ENCODE data around the gene CISH.

The CISH gene

GRCh38 chr3:50577348-50577747, 34.2 kb downstream of the CISH start:
- DNase-seq (ENCODE audit: extremely low spot score) = no peak
- TF ChIP-seq CTCF (IDR thresholded peaks at IDR 0.05; ENCODE audit: control extremely low read depth, extremely low read depth, low read depth, missing control alignments) = no peak
- ChIA-PET CTCF (interaction anchor here (5.6 to 16.2 kb wide), 2 partner anchors 10 to 38 kb away, joined by 34 to 419 read pairs; partner anchors contain the start of genes CISH and MAPKAPK3), POLR2A (no interaction called here)

- POLR2A ChIA-PET = no interaction called here
- CTCF ChIA-PET = interaction anchor here (5.6 to 16.2 kb wide), 2 partner anchors 12 to 40 kb away, joined by 34 to 419 read pairs; partner anchors contain the start of genes CISH and MAPKAPK3
- DNase-seq (ENCODE audit: extremely low spot score) = no peak
- TF ChIP-seq CTCF (IDR thresholded peaks at IDR 0.05; ENCODE audit: control extremely low read depth, extremely low read depth, low read depth, missing control alignments) = no peak
These were observed 36.2 kb downstream of the CISH start for GRCh38 chr3:50575372-50575771.

GRCh38 chr3:50574444-50574831, 37.1 kb downstream of the CISH start:
- ChIA-PET CTCF (interaction anchor here (5.6 to 16.2 kb wide), 2 partner anchors 13 to 41 kb away, joined by 34 to 419 read pairs; partner anchors contain the start of genes CISH and MAPKAPK3), POLR2A (no interaction called here)
- no peak for TF ChIP-seq CTCF (IDR thresholded peaks at IDR 0.05; ENCODE audit: control extremely low read depth, extremely low read depth, low read depth, missing control alignments)
- no peak for DNase-seq (ENCODE audit: extremely low spot score)

GRCh38 chr3:50573566-50574443, 37.8 kb downstream of the CISH start:
- TF ChIP-seq CTCF (IDR thresholded peaks at IDR 0.05; ENCODE audit: control extremely low read depth, extremely low read depth, low read depth, missing control alignments) = no peak
- ChIA-PET POLR2A (no interaction called here), CTCF (interaction anchor here (1.2 to 16.2 kb wide), 7 partner anchors 9 to 224 kb away, joined by 3 to 419 read pairs (median 19); partner anchors contain the start of genes CISH and MAPKAPK3)
- no peak for DNase-seq (ENCODE audit: extremely low spot score)

GRCh38 chr3:50572801-50573371, 38.7 kb downstream of the CISH start:
- POLR2A ChIA-PET = no interaction called here
- DNase-seq (ENCODE audit: extremely low spot score) = no peak
- no peak for TF ChIP-seq CTCF (IDR thresholded peaks at IDR 0.05; ENCODE audit: control extremely low read depth, extremely low read depth, low read depth, missing control alignments)
- CTCF ChIA-PET = interaction anchor here (0.8 to 16.2 kb wide), 11 partner anchors 10 to 223 kb away, joined by 3 to 419 read pairs (median 13); partner anchors contain the start of genes CISH and MAPKAPK3

GRCh38 chr3:50572158-50572557, 39.4 kb downstream of the CISH start:
- CTCF ChIA-PET = interaction anchor here (0.7 to 16.2 kb wide), 13 partner anchors 10 to 223 kb away, joined by 3 to 419 read pairs (median 7); partner anchors contain the start of genes CISH and MAPKAPK3
- peak; percentile 79 for TF ChIP-seq CTCF (IDR thresholded peaks at IDR 0.05; ENCODE audit: control extremely low read depth, extremely low read depth, low read depth, missing control alignments)
- peak; percentile 81 for DNase-seq (ENCODE audit: extremely low spot score)
- POLR2A ChIA-PET = no interaction called here

All from GM10248 (cell line).